GM23338 (cell line): ENCODE measurements around the gene LCOR. TPM values are rescaled to one million over a fixed set of nuclear protein-coding genes. Genes with fewer than 3 reads are reported as not detected.
"Not testable (repeated sequence)": the region's sequence is repeated elsewhere in the genome, so short reads cannot be mapped to it uniquely, and the experiment has no call there.

ENCODE experiments used
- ATAC-seq: fragments of 200-7000 bp; cut with Tn5 transposase; 3 replicates; pipeline ENCODE4 v1.9.1; 2020
- DNase-seq: peaks from one replicate; pipeline ENCODE4 v3.0.0-alpha.2; 2015; ENCODE audit warnings: low spot score
- H2AFZ ChIP-seq: fragments of 200-600 bp; sonication (generic); 2 replicates; pipeline ENCODE4 v1.8.0; 2016; ENCODE audit warnings: antibody characterized with exemption, mild to moderate bottlenecking, moderate library complexity
- H3F3A ChIP-seq: fragments of 200-600 bp; sonication (generic); replicated peaks from 2 replicates; pipeline ENCODE4 v1.8.0; 2017; ENCODE audit warnings: antibody characterized with exemption, mixed run types, low read depth
- H3K27ac ChIP-seq: fragments of 200-600 bp; sonication (generic); 2 replicates; pipeline ENCODE4 v1.6.1; 2016; ENCODE audit warnings: low read depth
- H3K27me3 ChIP-seq: fragments of 200-600 bp; sonication (generic); 2 replicates; pipeline ENCODE4 v1.8.0; 2016; ENCODE audit warnings: mild to moderate bottlenecking, mixed run types, moderate library complexity; ENCODE audit not compliant: insufficient read depth
- H3K36me3 ChIP-seq: fragments of 200-600 bp; sonication (generic); 2 replicates; pipeline ENCODE4 v1.8.0; 2016; ENCODE audit warnings: mild to moderate bottlenecking; ENCODE audit not compliant: insufficient read depth
- H3K4me1 ChIP-seq: fragments of 200-600 bp; sonication (generic); 2 replicates; pipeline ENCODE4 v1.8.0; 2016; ENCODE audit warnings: mild to moderate bottlenecking, moderate library complexity; ENCODE audit not compliant: insufficient read depth
- H3K4me2 ChIP-seq: fragments of 200-600 bp; sonication (generic); 2 replicates; pipeline ENCODE4 v1.7.1; 2017; ENCODE audit warnings: mixed run types
- H3K4me3 ChIP-seq: fragments of 200-600 bp; sonication (generic); 2 replicates; pipeline ENCODE4 v1.6.1; 2016; ENCODE audit warnings: mixed run types
- H3K79me2 ChIP-seq: fragments of 200-600 bp; sonication (generic); replicated peaks from 2 replicates; pipeline ENCODE4 v1.8.0; 2017; ENCODE audit warnings: mild to moderate bottlenecking; ENCODE audit not compliant: insufficient read depth
- H3K9me2 ChIP-seq: fragments of 200-600 bp; sonication (generic); 2 replicates; pipeline ENCODE4 v1.8.0; 2017; ENCODE audit not compliant: insufficient read depth
- H4K20me1 ChIP-seq: fragments of 200-600 bp; sonication (generic); replicated peaks from 2 replicates; pipeline ENCODE4 v1.8.0; 2017; ENCODE audit warnings: mild to moderate bottlenecking; ENCODE audit not compliant: insufficient read depth
- H3K27ac Mint-ChIP-seq: 2 replicates; pipeline ENCODE4 v1.8.0; 2020; ENCODE audit warnings: inconsistent platforms, mild to moderate bottlenecking, moderate library complexity, mixed read lengths
- H3K27me3 Mint-ChIP-seq: 3 replicates; pipeline ENCODE4 v1.8.0; 2022; ENCODE audit warnings: low read depth, mild to moderate bottlenecking, moderate library complexity, mixed read lengths, inconsistent platforms; ENCODE audit not compliant: insufficient read depth, poor library complexity
- H3K36me3 Mint-ChIP-seq: 3 replicates; pipeline ENCODE4 v1.8.0; 2021; ENCODE audit warnings: low read depth, mild to moderate bottlenecking, inconsistent platforms, moderate library complexity, mixed read lengths
- H3K4me1 Mint-ChIP-seq: 3 replicates; pipeline ENCODE4 v1.8.0; 2020; ENCODE audit warnings: mild to moderate bottlenecking, inconsistent platforms, mixed read lengths
- H3K4me3 Mint-ChIP-seq: 3 replicates; pipeline ENCODE4 v1.8.0; 2021; ENCODE audit warnings: moderate library complexity, mild to moderate bottlenecking, inconsistent platforms, mixed read lengths
- H3K9me3 Mint-ChIP-seq: 3 replicates; pipeline ENCODE4 v1.8.0; 2020; ENCODE audit warnings: moderate library complexity, mild to moderate bottlenecking, inconsistent platforms, mixed read lengths
- EZH2 ChIP-seq: fragments of 200-600 bp; sonication (generic); IDR thresholded peaks from one replicate; pipeline ENCODE4 v1.8.0; 2017; ENCODE audit warnings: antibody characterized with exemption, mild to moderate bottlenecking, low read depth; ENCODE audit not compliant: unreplicated experiment
- EZH2phosphoT487 ChIP-seq: fragments of 200-600 bp; sonication (generic); IDR thresholded peaks from one replicate; pipeline ENCODE4 v1.8.1; 2018; ENCODE audit warnings: antibody characterized with exemption; ENCODE audit not compliant: unreplicated experiment
- JUNB ChIP-seq: IDR thresholded peaks from one replicate; pipeline ENCODE4 v1.6.1; 2016; ENCODE audit warnings: antibody characterized with exemption; ENCODE audit not compliant: unreplicated experiment
- NANOG ChIP-seq: IDR thresholded peaks from 2 replicates; pipeline ENCODE4 v1.6.1; 2016; ENCODE audit warnings: antibody characterized with exemption, borderline replicate concordance
- POLR2AphosphoS5 ChIP-seq: IDR thresholded peaks from 2 replicates; pipeline ENCODE4 v1.6.1; 2016; ENCODE audit warnings: antibody characterized with exemption, low read depth
- STAT1 ChIP-seq: IDR thresholded peaks from one replicate; pipeline ENCODE4 v1.6.1; 2016; ENCODE audit warnings: antibody characterized with exemption; ENCODE audit not compliant: unreplicated experiment
- ZNF114 ChIP-seq: fragments of 250-450 bp; sonication (Bioruptor Pico); IDR thresholded peaks from 2 replicates; pipeline ENCODE4 v1.5.0; 2020; ENCODE audit warnings: mild to moderate bottlenecking, moderate library complexity
- ZNF331 ChIP-seq: fragments of 250-450 bp; sonication (Bioruptor Pico); IDR thresholded peaks from 2 replicates; pipeline ENCODE4 v1.5.0; 2020; ENCODE audit warnings: low read depth, mild to moderate bottlenecking, moderate library complexity
- polyA plus RNA-seq: library from polyadenylated mRNA; unstranded; fragments of >200 nt; fragmentation: Nextera tagmentation; extraction: Ambion mirVana; gene quantifications from 2 replicates; pipeline ENCODE4 v1.2.1, GENCODE V29; 2016
- total RNA-seq: library from RNA; depleted of rRNA; stranded (reverse); fragments of >200 nt; shearing (Covaris generic); gene quantifications from 2 replicates; pipeline ENCODE4 v1.2.3, GENCODE V29; 2014
- TF ChIP-seq, protein P1 (sequence below): IDR thresholded peaks from one replicate; pipeline ENCODE4 v1.6.1; 2018; ENCODE audit warnings: antibody characterized with exemption; ENCODE audit not compliant: unreplicated experiment
- TF ChIP-seq, protein P2 (sequence below): IDR thresholded peaks from 2 replicates; pipeline ENCODE4 v1.6.1; 2016; ENCODE audit warnings: antibody characterized with exemption
- TF ChIP-seq, protein P3 (sequence below), 2 experiments: fragments of 200-600 bp in 1 of 2; sonication (generic) in 1 of 2; conservative IDR thresholded peaks; 2 replicates each; pipeline versions ENCODE4 v1.5.1 to v1.6.1; 2016 to 2017; ENCODE audit warnings: antibody characterized with exemption in 2 of 2, low read depth in 2 of 2, mild to moderate bottlenecking in 2 of 2, moderate library complexity in 1 of 2

Gene LCOR
- total and polyA plus RNA-seq, 2 experiments from 2014 or later, result 6.9 to 14.9 TPM

DNA sequence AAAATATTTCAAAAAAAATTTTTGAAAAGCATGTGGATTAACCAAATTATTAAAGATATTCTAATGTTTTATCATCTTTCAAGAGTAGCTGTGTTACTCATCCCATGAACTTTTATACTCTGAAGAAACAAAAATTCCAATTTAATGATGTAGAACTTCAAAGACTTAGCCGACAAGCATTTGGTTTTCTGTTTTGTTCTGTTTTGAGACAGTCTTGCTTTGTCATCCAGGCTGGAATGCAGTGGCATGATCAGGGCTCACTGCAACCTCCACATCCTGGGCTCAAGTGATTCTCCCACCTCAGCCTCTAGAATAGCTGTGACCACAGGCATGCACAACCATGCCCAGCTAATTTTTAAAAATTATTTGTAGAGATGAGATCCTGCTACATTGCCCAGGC, 17.8 kb upstream of the LCOR start (continued):
- TF ChIP-seq ZNF114 (CRISPR knock-in tag) (no peak), NANOG (no peak), JUNB (no peak), STAT1 (no peak), ZNF331 (no peak), EZH2 (no peak), POLR2AphosphoS5 (no peak), EZH2phosphoT487 (no peak)
- TF ChIP-seq, protein P1, sequence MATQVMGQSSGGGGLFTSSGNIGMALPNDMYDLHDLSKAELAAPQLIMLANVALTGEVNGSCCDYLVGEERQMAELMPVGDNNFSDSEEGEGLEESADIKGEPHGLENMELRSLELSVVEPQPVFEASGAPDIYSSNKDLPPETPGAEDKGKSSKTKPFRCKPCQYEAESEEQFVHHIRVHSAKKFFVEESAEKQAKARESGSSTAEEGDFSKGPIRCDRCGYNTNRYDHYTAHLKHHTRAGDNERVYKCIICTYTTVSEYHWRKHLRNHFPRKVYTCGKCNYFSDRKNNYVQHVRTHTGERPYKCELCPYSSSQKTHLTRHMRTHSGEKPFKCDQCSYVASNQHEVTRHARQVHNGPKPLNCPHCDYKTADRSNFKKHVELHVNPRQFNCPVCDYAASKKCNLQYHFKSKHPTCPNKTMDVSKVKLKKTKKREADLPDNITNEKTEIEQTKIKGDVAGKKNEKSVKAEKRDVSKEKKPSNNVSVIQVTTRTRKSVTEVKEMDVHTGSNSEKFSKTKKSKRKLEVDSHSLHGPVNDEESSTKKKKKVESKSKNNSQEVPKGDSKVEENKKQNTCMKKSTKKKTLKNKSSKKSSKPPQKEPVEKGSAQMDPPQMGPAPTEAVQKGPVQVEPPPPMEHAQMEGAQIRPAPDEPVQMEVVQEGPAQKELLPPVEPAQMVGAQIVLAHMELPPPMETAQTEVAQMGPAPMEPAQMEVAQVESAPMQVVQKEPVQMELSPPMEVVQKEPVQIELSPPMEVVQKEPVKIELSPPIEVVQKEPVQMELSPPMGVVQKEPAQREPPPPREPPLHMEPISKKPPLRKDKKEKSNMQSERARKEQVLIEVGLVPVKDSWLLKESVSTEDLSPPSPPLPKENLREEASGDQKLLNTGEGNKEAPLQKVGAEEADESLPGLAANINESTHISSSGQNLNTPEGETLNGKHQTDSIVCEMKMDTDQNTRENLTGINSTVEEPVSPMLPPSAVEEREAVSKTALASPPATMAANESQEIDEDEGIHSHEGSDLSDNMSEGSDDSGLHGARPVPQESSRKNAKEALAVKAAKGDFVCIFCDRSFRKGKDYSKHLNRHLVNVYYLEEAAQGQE, result no peak
- TF ChIP-seq, protein P2, sequence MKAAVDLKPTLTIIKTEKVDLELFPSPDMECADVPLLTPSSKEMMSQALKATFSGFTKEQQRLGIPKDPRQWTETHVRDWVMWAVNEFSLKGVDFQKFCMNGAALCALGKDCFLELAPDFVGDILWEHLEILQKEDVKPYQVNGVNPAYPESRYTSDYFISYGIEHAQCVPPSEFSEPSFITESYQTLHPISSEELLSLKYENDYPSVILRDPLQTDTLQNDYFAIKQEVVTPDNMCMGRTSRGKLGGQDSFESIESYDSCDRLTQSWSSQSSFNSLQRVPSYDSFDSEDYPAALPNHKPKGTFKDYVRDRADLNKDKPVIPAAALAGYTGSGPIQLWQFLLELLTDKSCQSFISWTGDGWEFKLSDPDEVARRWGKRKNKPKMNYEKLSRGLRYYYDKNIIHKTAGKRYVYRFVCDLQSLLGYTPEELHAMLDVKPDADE, result no peak
- TF ChIP-seq, protein P3, sequence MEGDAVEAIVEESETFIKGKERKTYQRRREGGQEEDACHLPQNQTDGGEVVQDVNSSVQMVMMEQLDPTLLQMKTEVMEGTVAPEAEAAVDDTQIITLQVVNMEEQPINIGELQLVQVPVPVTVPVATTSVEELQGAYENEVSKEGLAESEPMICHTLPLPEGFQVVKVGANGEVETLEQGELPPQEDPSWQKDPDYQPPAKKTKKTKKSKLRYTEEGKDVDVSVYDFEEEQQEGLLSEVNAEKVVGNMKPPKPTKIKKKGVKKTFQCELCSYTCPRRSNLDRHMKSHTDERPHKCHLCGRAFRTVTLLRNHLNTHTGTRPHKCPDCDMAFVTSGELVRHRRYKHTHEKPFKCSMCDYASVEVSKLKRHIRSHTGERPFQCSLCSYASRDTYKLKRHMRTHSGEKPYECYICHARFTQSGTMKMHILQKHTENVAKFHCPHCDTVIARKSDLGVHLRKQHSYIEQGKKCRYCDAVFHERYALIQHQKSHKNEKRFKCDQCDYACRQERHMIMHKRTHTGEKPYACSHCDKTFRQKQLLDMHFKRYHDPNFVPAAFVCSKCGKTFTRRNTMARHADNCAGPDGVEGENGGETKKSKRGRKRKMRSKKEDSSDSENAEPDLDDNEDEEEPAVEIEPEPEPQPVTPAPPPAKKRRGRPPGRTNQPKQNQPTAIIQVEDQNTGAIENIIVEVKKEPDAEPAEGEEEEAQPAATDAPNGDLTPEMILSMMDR (conservative IDR thresholded peaks at IDR 0.05; ENCODE audit: low read depth in 2 of 2), result no peak

DNA sequence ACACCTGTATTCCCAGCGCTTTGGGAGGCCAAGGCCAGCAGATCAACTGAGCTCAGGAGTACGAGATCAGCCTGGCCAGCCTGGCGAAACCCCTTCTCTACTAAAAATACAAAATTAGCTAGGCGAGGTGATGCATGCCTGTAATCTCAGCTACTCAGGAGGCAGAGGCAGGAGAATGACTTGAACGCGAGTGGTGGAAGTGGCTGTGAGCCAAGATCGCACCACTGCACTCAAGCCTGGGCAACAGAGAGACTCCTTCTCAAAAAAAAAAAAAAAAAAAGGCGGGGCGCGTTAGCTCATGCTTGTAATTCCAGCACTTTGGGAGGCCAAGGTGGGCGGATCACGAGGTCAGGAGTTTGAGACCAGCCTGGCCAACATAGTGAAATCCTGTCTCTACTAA, 13.1 kb upstream of the LCOR start:
- H2AFZ ChIP-seq, H3K27me3 Mint-ChIP-seq, H3F3A ChIP-seq, H4K20me1 ChIP-seq, H3K4me3 Mint-ChIP-seq, H3K27ac Mint-ChIP-seq, H3K9me2 ChIP-seq, DNase-seq, ATAC-seq, H3K4me1 Mint-ChIP-seq, H3K79me2 ChIP-seq, H3K9me3 Mint-ChIP-seq, H3K36me3 Mint-ChIP-seq, H3K27me3 ChIP-seq, H3K27ac ChIP-seq, H3K36me3 ChIP-seq, H3K4me1 ChIP-seq, H3K4me3 ChIP-seq, H3K4me2 ChIP-seq: not testable (repeated sequence)
